A549 (cell line): ENCODE results near the gene COQ5. TPM values are rescaled to one million over a fixed set of nuclear protein-coding genes. Genes with fewer than 3 reads are reported as not detected.
A peak's percentile ranks its signal among the peaks of the same experiment; 100 is the strongest.

ENCODE experiments used
- ATAC-seq, 2 experiments: fragments of 200-7000 bp in 1 of 2; fragments of >200 bp in 1 of 2; cut with Nextera tagmentation in 1 of 2; cut with Tn5 transposase in 1 of 2; 3 replicates each; pipeline versions ENCODE4 v1.8.0 to v1.9.1; 2018 to 2020; ENCODE audit warnings: mild to moderate bottlenecking in 1 of 2, moderate library complexity in 1 of 2
- CTCF ChIA-PET: fragments of 300-600 bp; sonication (Branson Sonifier 250); formaldehyde crosslinking; extraction: SDS; loops from one replicate; lab custom pipeline; 2021; ENCODE audit warnings: antibody characterized with exemption, inconsistent platforms; lab: Yijun Ruan, JAX
- POLR2A ChIA-PET: fragments of 350-600 bp; formaldehyde crosslinking; extraction: SDS; loops from one replicate; lab custom pipeline; 2021; ENCODE audit warnings: antibody characterized with exemption, inconsistent platforms; lab: Yijun Ruan, JAX
- DNase-seq, 2 experiments: peaks; one replicate each; pipeline versions ENCODE4 v3.0.0 to v3.0.0-alpha.2; 2011 to 2016; ENCODE audit warnings: low read depth in 1 of 2, low spot score in 1 of 2
- FAIRE-seq: peaks from 2 replicates; lab custom pipeline; 2011; peaks lifted over from hg19 to GRCh38; lab: Jason Lieb, UNC
- H3K27ac ChIP-seq, 2 experiments: fragments of >200 bp; sonication (Bioruptor Twin); formaldehyde crosslinking; 3 replicates each; pipeline ENCODE4 v1.5.1; 2016 to 2017
- H3K4me1 ChIP-seq: fragments of >200 bp; sonication (Bioruptor Twin); formaldehyde crosslinking; 3 replicates; pipeline ENCODE4 v1.6.1; 2016
- H3K4me2 ChIP-seq: fragments of >200 bp; sonication (Bioruptor Twin); formaldehyde crosslinking; 3 replicates; pipeline ENCODE4 v1.6.1; 2016
- H3K4me3 ChIP-seq: fragments of >200 bp; sonication (Bioruptor Twin); formaldehyde crosslinking; 3 replicates; pipeline ENCODE4 v1.5.1; 2016
- H3K9me3 ChIP-seq: fragments of >200 bp; sonication (Bioruptor Twin); formaldehyde crosslinking; 3 replicates; pipeline ENCODE4 v1.6.1; 2016
- CBX2 ChIP-seq: fragments of 200-600 bp; sonication (generic); IDR thresholded peaks from 2 replicates; pipeline ENCODE4 v1.6.1; 2016; ENCODE audit warnings: low read depth, mild to moderate bottlenecking, borderline replicate concordance
- CBX8 ChIP-seq: fragments of 200-600 bp; sonication (generic); IDR thresholded peaks from 2 replicates; pipeline ENCODE4 v1.6.1; 2016
- CEBPB ChIP-seq, 2 experiments: fragments of >200 bp in 1 of 2; sonication (Bioruptor Twin) in 1 of 2; formaldehyde crosslinking in 1 of 2; IDR thresholded peaks; 2 replicates each; pipeline ENCODE4 v1.6.1; 2012 to 2016
- CHD4 ChIP-seq: fragments of 200-600 bp; sonication (generic); IDR thresholded peaks from 2 replicates; pipeline ENCODE4 v1.6.1; 2016; ENCODE audit warnings: antibody characterized with exemption, mild to moderate bottlenecking, borderline replicate concordance
- EHMT2 ChIP-seq: fragments of 200-600 bp; sonication (generic); IDR thresholded peaks from 2 replicates; pipeline ENCODE4 v1.6.1; 2016; ENCODE audit warnings: antibody characterized with exemption, low read depth, mild to moderate bottlenecking, moderate library complexity
- EP300 ChIP-seq, 2 experiments: fragments of >200 bp; sonication (Bioruptor Twin); formaldehyde crosslinking; IDR thresholded peaks; 2 replicates in 1 of 2; 3 replicates in 1 of 2; pipeline ENCODE4 v1.6.1; 2016 to 2017
- FOSB ChIP-seq: fragments of 250-450 bp; sonication (Bioruptor Pico); IDR thresholded peaks from 2 replicates; pipeline ENCODE4 v1.5.0; 2020; ENCODE audit warnings: mild to moderate bottlenecking, moderate library complexity
- HOXA7 ChIP-seq: fragments of 250-450 bp; sonication (Bioruptor Pico); IDR thresholded peaks from 2 replicates; pipeline ENCODE4 v1.5.0; 2020; ENCODE audit warnings: mild to moderate bottlenecking, moderate library complexity
- HOXB5 ChIP-seq: fragments of 250-450 bp; sonication (Bioruptor Pico); IDR thresholded peaks from 2 replicates; pipeline ENCODE4 v1.5.0; 2020; ENCODE audit warnings: mild to moderate bottlenecking, moderate library complexity
- JUNB ChIP-seq: fragments of >200 bp; sonication (Bioruptor Twin); formaldehyde crosslinking; IDR thresholded peaks from 2 replicates; pipeline ENCODE4 v1.6.1; 2016
- KDM5A ChIP-seq: fragments of 200-600 bp; sonication (generic); IDR thresholded peaks from 2 replicates; pipeline ENCODE4 v1.6.1; 2016; ENCODE audit warnings: antibody characterized with exemption, mild to moderate bottlenecking
- MAFK ChIP-seq: fragments of 450-650 bp; IDR thresholded peaks from 2 replicates; pipeline ENCODE4 v1.6.1; 2014; ENCODE audit not compliant: partially characterized antibody
- MAZ ChIP-seq: fragments of 150-350 bp; IDR thresholded peaks from 2 replicates; pipeline ENCODE4 v1.6.1; 2014; ENCODE audit warnings: antibody characterized with exemption, low read depth, low read length, borderline replicate concordance
- MYC ChIP-seq: IDR thresholded peaks from 2 replicates; pipeline ENCODE4 v1.6.1; 2012; ENCODE audit warnings: mild to moderate bottlenecking, inconsistent platforms, low read length, improper control_type of control experiment, borderline replicate concordance
- NR3C1 ChIP-seq: fragments of >200 bp; sonication (Bioruptor Twin); formaldehyde crosslinking; IDR thresholded peaks from 3 replicates; pipeline ENCODE4 v1.6.1; 2017
- PHF8 ChIP-seq: fragments of 200-600 bp; sonication (generic); IDR thresholded peaks from 2 replicates; pipeline ENCODE4 v1.6.1; 2016; ENCODE audit warnings: low read depth, mild to moderate bottlenecking, antibody characterized with exemption, moderate library complexity, borderline replicate concordance
- POLR2A ChIP-seq: IDR thresholded peaks from 2 replicates; pipeline ENCODE4 v1.6.1; 2012; ENCODE audit warnings: mild to moderate bottlenecking, low read length
- RCOR1 ChIP-seq: fragments of 150-350 bp; IDR thresholded peaks from 2 replicates; pipeline ENCODE4 v1.6.1; 2014; ENCODE audit warnings: antibody characterized with exemption, low read length, low read depth
- RNF2 ChIP-seq: fragments of 200-600 bp; sonication (generic); IDR thresholded peaks from 2 replicates; pipeline ENCODE4 v1.6.1; 2016; ENCODE audit warnings: low read depth, mild to moderate bottlenecking, antibody characterized with exemption, moderate library complexity, borderline replicate concordance
- TP53 ChIP-seq: fragments of 250-450 bp; sonication (Bioruptor Pico); IDR thresholded peaks from 2 replicates; pipeline ENCODE4 v1.5.0; 2021; ENCODE audit warnings: mild to moderate bottlenecking, moderate library complexity
- ZC3H11A ChIP-seq: fragments of 450-650 bp; IDR thresholded peaks from 2 replicates; pipeline ENCODE4 v1.6.1; 2014; ENCODE audit warnings: antibody characterized with exemption, mild to moderate bottlenecking
- ZNF302 ChIP-seq: fragments of 250-450 bp; sonication (Bioruptor Pico); IDR thresholded peaks from 2 replicates; pipeline ENCODE4 v1.9.0; 2021; ENCODE audit warnings: inconsistent platforms, mild to moderate bottlenecking, moderate library complexity
- WGBS: methylation state at CpG from one replicate; pipeline ENCODE4 v1.1.6; 2017; ENCODE audit errors: missing lambda C conversion rate; 5-methylcytosine and 5-hydroxymethylcytosine counted together
- polyA plus RNA-seq, 4 experiments: library from polyadenylated mRNA; depleted of rRNA in 3 of 4; stranded (reverse); fragments of >200 nt; fragmentation: RNase III in 1 of 4; extraction: RNeasy Plus Mini Kit Qiagen cat#74134 plus additional on column Dnase treatment in 1 of 4; gene quantifications; 2 replicates in 3 of 4; 3 replicates in 1 of 4; pipeline ENCODE4 v1.2.3, GENCODE V29; 2011 to 2017
- TF ChIP-seq, protein P1 (sequence below): fragments of 250-450 bp; sonication (Bioruptor Pico); IDR thresholded peaks from 2 replicates; pipeline ENCODE4 v1.5.0; 2021; ENCODE audit warnings: mild to moderate bottlenecking, moderate library complexity, borderline replicate concordance
- TF ChIP-seq, protein P2 (sequence below): fragments of >200 bp; sonication (Bioruptor Twin); formaldehyde crosslinking; IDR thresholded peaks from 3 replicates; pipeline ENCODE4 v1.5.1; 2016
- TF ChIP-seq, protein P3 (sequence below): fragments of >200 bp; sonication (Bioruptor Twin); formaldehyde crosslinking; IDR thresholded peaks from 3 replicates; pipeline ENCODE4 v1.6.1; 2016
- TF ChIP-seq, protein P4 (sequence below): fragments of 150-350 bp; IDR thresholded peaks from 2 replicates; pipeline ENCODE4 v1.6.1; 2014; ENCODE audit warnings: low read depth, mild to moderate bottlenecking, low read length

Gene COQ5
- polyA plus RNA-seq, 2 of the 4 experiments (the other 2 are of a cell fraction), result 49.6 to 100.0 TPM

DNA sequence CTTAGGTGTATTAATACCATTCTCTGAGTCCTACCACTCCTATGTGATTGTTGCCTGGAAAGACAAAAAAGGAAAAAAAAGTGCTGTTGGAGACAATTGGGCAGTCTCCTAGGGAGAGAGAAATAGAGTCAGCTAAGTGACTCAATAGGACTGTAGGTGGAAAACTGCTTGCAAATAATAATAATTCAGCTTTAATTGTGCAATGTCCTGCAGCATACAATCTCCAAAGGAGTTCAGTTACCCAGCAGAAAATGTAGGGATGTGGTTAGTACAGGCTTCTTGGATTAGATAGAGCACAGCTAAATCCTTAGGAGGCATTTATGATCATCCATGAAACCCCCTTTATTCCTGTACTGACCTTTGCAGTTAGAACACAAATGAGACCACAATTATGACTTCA, 56.4 kb downstream of the COQ5 start:
- H3K4me2 ChIP-seq, result no peak overlapping the region
- ChIA-PET POLR2A (no interaction called here), CTCF (interaction anchor here (0.6 to 9.7 kb wide), 5 partner anchors 8 to 271 kb away, joined by 3 to 99 read pairs (median 4); partner anchors contain the start of genes COX6A1 and RPLP0)
- H3K27ac ChIP-seq, result no peak overlapping the region
- H3K9me3 ChIP-seq, result no peaks in the 10 kb centered on the region
- DNase-seq (no peak), ATAC-seq (no peak), FAIRE-seq (no peak)
- H3K4me3 ChIP-seq, result no peak overlapping the region
- TF ChIP-seq ZC3H11A (no peak), CBX8 (no peak), RNF2 (no peak), ZNF302 (CRISPR knock-in tag) (no peak), RCOR1 (no peak), PHF8 (no peak), CHD4 (no peak), TP53 (CRISPR knock-in tag) (no peak), MYC (no peak), KDM5A (no peak), FOSB (CRISPR knock-in tag) (no peak), JUNB (no peak), MAFK (no peak), CEBPB (IDR thresholded peaks at IDR 0.05) (no peak)
- TF ChIP-seq, protein P1, sequence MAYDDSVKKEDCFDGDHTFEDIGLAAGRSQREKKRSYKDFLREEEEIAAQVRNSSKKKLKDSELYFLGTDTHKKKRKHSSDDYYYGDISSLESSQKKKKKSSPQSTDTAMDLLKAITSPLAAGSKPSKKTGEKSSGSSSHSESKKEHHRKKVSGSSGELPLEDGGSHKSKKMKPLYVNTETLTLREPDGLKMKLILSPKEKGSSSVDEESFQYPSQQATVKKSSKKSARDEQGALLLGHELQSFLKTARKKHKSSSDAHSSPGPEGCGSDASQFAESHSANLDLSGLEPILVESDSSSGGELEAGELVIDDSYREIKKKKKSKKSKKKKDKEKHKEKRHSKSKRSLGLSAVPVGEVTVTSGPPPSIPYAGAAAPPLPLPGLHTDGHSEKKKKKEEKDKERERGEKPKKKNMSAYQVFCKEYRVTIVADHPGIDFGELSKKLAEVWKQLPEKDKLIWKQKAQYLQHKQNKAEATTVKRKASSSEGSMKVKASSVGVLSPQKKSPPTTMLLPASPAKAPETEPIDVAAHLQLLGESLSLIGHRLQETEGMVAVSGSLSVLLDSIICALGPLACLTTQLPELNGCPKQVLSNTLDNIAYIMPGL (CRISPR knock-in tag), result no peak
- H3K4me1 ChIP-seq, result peaks cover 27% of the 10 kb centered on the region

DNA sequence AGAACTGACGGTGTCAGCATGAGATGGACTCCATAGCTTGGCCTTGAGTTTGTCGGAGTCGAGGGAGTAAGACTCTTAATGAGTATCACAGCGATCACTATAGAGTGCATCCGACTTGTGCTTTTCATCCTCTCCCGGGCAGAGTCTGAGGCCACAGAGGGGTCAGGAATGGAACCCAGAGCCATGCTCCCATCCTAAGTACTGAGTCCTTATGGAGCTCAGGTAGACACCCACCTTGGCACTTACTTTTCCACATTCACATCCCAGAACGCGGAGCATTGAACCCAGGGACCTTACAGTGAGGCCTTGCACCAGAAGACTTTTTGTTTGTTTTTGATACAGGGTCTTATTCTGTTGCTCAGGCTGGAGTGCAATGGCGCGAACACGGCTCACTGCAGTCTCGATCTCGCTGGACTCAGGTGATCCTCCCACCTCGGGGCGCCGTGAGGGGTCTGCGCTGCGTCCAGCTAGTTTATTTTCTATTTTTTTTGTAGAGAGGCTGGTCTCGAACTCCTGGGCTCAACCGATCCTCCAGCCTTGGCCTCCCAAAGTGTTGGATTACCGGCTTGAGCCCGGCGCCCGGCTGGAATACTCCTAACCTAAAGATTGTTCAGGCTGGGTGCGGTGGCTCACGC, 58.7 kb downstream of the COQ5 start:
- Histone ChIP-seq H3K9me3 (no peaks in the 10 kb centered on the region), H3K4me3 (peak overlapping the region; percentile 80), H3K4me1 (peaks cover 44% of the 10 kb centered on the region), H3K27ac (peak overlapping the region; percentile 98), H3K4me2 (peak overlapping the region; percentile 90)
- ChIA-PET POLR2A (no interaction called here), CTCF (interaction anchor here (0.7 to 11.1 kb wide), 21 partner anchors 9 to 146 kb away, joined by 3 to 167 read pairs (median 5); partner anchors contain the start of genes COX6A1 and DYNLL1)
- ATAC-seq, result peak in 1 of 2 experiments; percentile 58; a peak in 5 of 6 replicates
- peak; percentile 36 to 46 for DNase-seq
- WGBS, result 78% methylated on average over 23 of the region's 26 CpGs
- TF ChIP-seq PHF8 (0 out of 2 replicates have a peak, but pooled peaks have one; percentile 10), POLR2A (no peak), HOXA7 (CRISPR knock-in tag) (no peak)
- FAIRE-seq, result no peak

DNA sequence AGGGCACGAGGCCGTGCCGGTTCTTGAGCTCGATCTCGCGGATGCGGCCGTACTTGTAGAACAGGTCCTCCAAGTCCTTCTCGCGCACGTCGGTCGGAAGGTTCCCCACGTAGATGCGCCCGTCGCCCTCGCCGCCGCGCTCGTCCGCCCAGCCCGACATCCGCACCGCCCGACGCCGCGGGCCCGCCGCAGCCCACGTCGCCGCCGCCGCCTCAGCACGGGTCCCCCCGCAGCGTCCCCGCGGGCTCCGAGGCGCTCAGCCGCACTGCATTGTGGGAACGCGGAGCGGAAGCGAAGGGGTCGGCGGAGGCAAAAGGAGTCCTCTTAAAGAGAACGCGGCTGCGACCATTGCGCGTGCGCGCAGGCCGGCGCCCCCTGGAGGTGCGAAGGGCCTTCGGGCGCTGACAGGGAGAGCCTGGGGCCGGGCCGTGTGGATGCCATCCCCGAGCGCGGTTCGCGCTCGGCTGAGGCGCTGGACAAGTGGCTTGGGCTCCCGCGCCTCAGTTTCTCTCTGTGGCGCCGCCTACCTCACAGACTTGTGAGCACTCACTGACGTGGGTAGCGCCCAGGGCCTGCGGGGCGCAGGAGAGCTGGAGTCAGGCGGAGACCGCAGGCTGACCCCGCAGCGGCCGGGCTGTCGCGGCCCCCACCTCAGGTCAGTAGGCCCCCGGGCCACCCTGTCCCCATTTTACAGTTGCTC, 59.4 kb downstream of the COQ5 start, which contains the start of gene SRSF9:
Gene SRSF9, minus strand, starts transcription at position 299 of the 700 bp plus-strand sequence. Its CDS starts 139 bp downstream, at position 160.
- ATAC-seq (peak; percentile 86 to 92), FAIRE-seq (no peak), DNase-seq (peak; percentile 98)
- peak within 1 kb of the TSS; percentile 80 for H3K4me3 ChIP-seq
- POLR2A ChIA-PET, result no interaction called here
- 0% methylated on average over 14 of the region's 88 CpGs for WGBS
- H3K9me3 ChIP-seq, result no peaks in the 10 kb centered on the region
- peak within 1 kb of the TSS; percentile 98 for H3K27ac ChIP-seq
- peaks cover 38% of the 10 kb centered on the region for H3K4me1 ChIP-seq
- H3K4me2 ChIP-seq, result peak within 1 kb of the TSS; percentile 90
- CTCF ChIA-PET, result interaction anchor here (0.5 to 11.1 kb wide), 24 partner anchors 10 to 145 kb away, joined by 3 to 167 read pairs (median 4); partner anchors contain the start of genes COX6A1 and DYNLL1
- TF ChIP-seq MAZ, result 0 out of 2 replicates have a peak, but pooled peaks have one; percentile 65
- TF ChIP-seq FOSB (CRISPR knock-in tag), result no peak
- TF ChIP-seq POLR2A, result peak; percentile 88
- no peak for TF ChIP-seq CBX8
- TF ChIP-seq EHMT2, result no peak
- 0 out of 2 replicates have a peak, but pooled peaks have one; percentile 18 for TF ChIP-seq MYC
- no peak for TF ChIP-seq JUNB
- TF ChIP-seq CBX2, result no peak
- TF ChIP-seq NR3C1, result no peak
- TF ChIP-seq PHF8, result peak; percentile 55; the same call in 1 of the 2 replicates
- no peak for TF ChIP-seq EP300 (IDR thresholded peaks at IDR 0.05)
- TF ChIP-seq, protein P2, sequence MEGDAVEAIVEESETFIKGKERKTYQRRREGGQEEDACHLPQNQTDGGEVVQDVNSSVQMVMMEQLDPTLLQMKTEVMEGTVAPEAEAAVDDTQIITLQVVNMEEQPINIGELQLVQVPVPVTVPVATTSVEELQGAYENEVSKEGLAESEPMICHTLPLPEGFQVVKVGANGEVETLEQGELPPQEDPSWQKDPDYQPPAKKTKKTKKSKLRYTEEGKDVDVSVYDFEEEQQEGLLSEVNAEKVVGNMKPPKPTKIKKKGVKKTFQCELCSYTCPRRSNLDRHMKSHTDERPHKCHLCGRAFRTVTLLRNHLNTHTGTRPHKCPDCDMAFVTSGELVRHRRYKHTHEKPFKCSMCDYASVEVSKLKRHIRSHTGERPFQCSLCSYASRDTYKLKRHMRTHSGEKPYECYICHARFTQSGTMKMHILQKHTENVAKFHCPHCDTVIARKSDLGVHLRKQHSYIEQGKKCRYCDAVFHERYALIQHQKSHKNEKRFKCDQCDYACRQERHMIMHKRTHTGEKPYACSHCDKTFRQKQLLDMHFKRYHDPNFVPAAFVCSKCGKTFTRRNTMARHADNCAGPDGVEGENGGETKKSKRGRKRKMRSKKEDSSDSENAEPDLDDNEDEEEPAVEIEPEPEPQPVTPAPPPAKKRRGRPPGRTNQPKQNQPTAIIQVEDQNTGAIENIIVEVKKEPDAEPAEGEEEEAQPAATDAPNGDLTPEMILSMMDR, result peak; percentile 89
- TF ChIP-seq HOXB5, result no peak
- TF ChIP-seq, protein P3, sequence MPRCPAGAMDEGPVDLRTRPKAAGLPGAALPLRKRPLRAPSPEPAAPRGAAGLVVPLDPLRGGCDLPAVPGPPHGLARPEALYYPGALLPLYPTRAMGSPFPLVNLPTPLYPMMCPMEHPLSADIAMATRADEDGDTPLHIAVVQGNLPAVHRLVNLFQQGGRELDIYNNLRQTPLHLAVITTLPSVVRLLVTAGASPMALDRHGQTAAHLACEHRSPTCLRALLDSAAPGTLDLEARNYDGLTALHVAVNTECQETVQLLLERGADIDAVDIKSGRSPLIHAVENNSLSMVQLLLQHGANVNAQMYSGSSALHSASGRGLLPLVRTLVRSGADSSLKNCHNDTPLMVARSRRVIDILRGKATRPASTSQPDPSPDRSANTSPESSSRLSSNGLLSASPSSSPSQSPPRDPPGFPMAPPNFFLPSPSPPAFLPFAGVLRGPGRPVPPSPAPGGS, result 0 out of 3 replicates have a peak, but pooled peaks have one; percentile 71
- TF ChIP-seq, protein P4, sequence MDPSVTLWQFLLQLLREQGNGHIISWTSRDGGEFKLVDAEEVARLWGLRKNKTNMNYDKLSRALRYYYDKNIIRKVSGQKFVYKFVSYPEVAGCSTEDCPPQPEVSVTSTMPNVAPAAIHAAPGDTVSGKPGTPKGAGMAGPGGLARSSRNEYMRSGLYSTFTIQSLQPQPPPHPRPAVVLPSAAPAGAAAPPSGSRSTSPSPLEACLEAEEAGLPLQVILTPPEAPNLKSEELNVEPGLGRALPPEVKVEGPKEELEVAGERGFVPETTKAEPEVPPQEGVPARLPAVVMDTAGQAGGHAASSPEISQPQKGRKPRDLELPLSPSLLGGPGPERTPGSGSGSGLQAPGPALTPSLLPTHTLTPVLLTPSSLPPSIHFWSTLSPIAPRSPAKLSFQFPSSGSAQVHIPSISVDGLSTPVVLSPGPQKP, result no peak
